IPS-15b (cell line): Measurements from ENCODE around the gene HCN3.

Source experiments
- H3K27me3 ChIP-seq: one replicate; pipeline ENCODE4 v1.6.1; 2013; ENCODE audit warnings: low read length; ENCODE audit not compliant: control insufficient read depth, insufficient read depth
- H3K36me3 ChIP-seq: one replicate; pipeline ENCODE4 v1.6.1; 2013; ENCODE audit warnings: low read length; ENCODE audit not compliant: control insufficient read depth, insufficient read depth
- H3K4me1 ChIP-seq: one replicate; pipeline ENCODE4 v1.6.1; 2013; ENCODE audit warnings: mild to moderate bottlenecking, low read length; ENCODE audit not compliant: control insufficient read depth, insufficient read depth
- H3K4me3 ChIP-seq: one replicate; pipeline ENCODE4 v1.5.1; 2013; ENCODE audit warnings: low read depth, low read length
- H3K9ac ChIP-seq: one replicate; pipeline ENCODE4 v1.6.1; 2013; ENCODE audit warnings: low read depth, mild to moderate bottlenecking, low read length
- H3K9me3 ChIP-seq: one replicate; pipeline ENCODE4 v1.6.1; 2013; ENCODE audit warnings: mild to moderate bottlenecking, low read length; ENCODE audit not compliant: control insufficient read depth, insufficient read depth

HCN3 gene

GRCh38 chr1:155334962-155335361, 57.7 kb downstream of the HCN3 start:
- Histone ChIP-seq H3K4me3 (no peak overlapping the region), H3K9me3 (no peaks in the 10 kb centered on the region), H3K4me1 (no peaks in the 10 kb centered on the region), H3K36me3 (peaks cover 17% of the 10 kb centered on the region), H3K27me3 (no peaks in the 10 kb centered on the region), H3K9ac (no peak overlapping the region)
